H1 (cell line): ENCODE measurements around the gene LRIT2. TPM values are rescaled to one million over a fixed set of nuclear protein-coding genes. Genes with fewer than 3 reads are reported as not detected.
A peak's percentile ranks its signal among the peaks of the same experiment; 100 is the strongest.

Experiments used
- CTCF ChIA-PET: fragments of 300-600 bp; sonication (Branson Sonifier 250); formaldehyde crosslinking; loops from one replicate; lab custom pipeline; 2021; ENCODE audit not compliant: partially characterized antibody; lab: Charles Lee
- POLR2A ChIA-PET: fragments of 300-600 bp; sonication (Branson Sonifier 250); formaldehyde crosslinking; loops from one replicate; lab custom pipeline; 2021; ENCODE audit warnings: inconsistent platforms; ENCODE audit not compliant: partially characterized antibody; lab: Charles Lee
- DNase-seq, 2 experiments: peaks; one replicate each; pipeline versions ENCODE4 v3.0.0 to v3.0.0-alpha.2; 2010 to 2022; ENCODE audit warnings: low spot score in 2 of 2, low read depth in 1 of 2, mixed read lengths in 1 of 2
- FAIRE-seq: peaks from 2 replicates; lab custom pipeline; 2011; peaks lifted over from hg19 to GRCh38; lab: Jason Lieb, UNC
- H2AFZ ChIP-seq: 2 replicates; pipeline ENCODE4 v1.8.1; 2012; ENCODE audit warnings: low read length, inconsistent platforms
- H2AK5ac ChIP-seq: 2 replicates; pipeline ENCODE4 v1.6.1; 2013; ENCODE audit warnings: low read depth, low read length
- H2BK120ac ChIP-seq: replicated peaks from 2 replicates; pipeline ENCODE3; 2013; ENCODE audit warnings: low read depth, low read length, inconsistent platforms
- H2BK12ac ChIP-seq: 2 replicates; pipeline ENCODE4 v1.6.1; 2013; ENCODE audit warnings: low read depth, low read length
- H2BK15ac ChIP-seq: 2 replicates; pipeline ENCODE4 v1.6.1; 2013; ENCODE audit warnings: low read length
- H2BK20ac ChIP-seq: 2 replicates; pipeline ENCODE4 v1.6.1; 2013; ENCODE audit warnings: low read length
- H2BK5ac ChIP-seq: 2 replicates; pipeline ENCODE4 v1.6.1; 2013; ENCODE audit warnings: low read depth, low read length
- H3K14ac ChIP-seq: 2 replicates; pipeline ENCODE4 v1.6.1; 2013; ENCODE audit warnings: inconsistent platforms; ENCODE audit not compliant: insufficient read length
- H3K18ac ChIP-seq: 2 replicates; pipeline ENCODE4 v1.6.1; 2013; ENCODE audit warnings: low read length; ENCODE audit errors: extremely low read depth
- H3K23ac ChIP-seq: 2 replicates; pipeline ENCODE4 v1.6.1; 2013; ENCODE audit warnings: inconsistent platforms; ENCODE audit not compliant: insufficient read length
- H3K23me2 ChIP-seq: 2 replicates; pipeline ENCODE4 v1.6.1; 2013; ENCODE audit warnings: low read depth, low read length
- H3K27ac ChIP-seq: 2 replicates; pipeline ENCODE4 v1.6.1; 2011; ENCODE audit warnings: low read depth, low read length, inconsistent platforms
- H3K27me3 ChIP-seq, 4 experiments: replicated peaks in 1 of 4; 1 replicate in 1 of 4; 2 replicates in 3 of 4; pipeline versions ENCODE4 v1.6.1 to v1.8.1; 2011 to 2013; ENCODE audit warnings: low read length in 3 of 4, mild to moderate bottlenecking in 3 of 4, inconsistent platforms in 2 of 4, mixed read lengths in 2 of 4, moderate library complexity in 1 of 4; ENCODE audit not compliant: control insufficient read depth in 3 of 4, insufficient read depth in 3 of 4; ENCODE audit errors: extremely low read depth in 1 of 4
- H3K36me3 ChIP-seq, 4 experiments: 2 replicates each; pipeline versions ENCODE4 v1.6.1 to v1.8.1; 2011 to 2013; ENCODE audit warnings: mild to moderate bottlenecking in 4 of 4, low read length in 3 of 4, moderate library complexity in 2 of 4, control low read depth in 1 of 4, inconsistent platforms in 1 of 4; ENCODE audit not compliant: insufficient read depth in 4 of 4, control insufficient read depth in 2 of 4
- H3K4ac ChIP-seq: replicated peaks from 2 replicates; pipeline ENCODE3; 2013; ENCODE audit warnings: low read length, low read depth, mixed read lengths, inconsistent platforms; ENCODE audit not compliant: insufficient read length
- H3K4me1 ChIP-seq, 4 experiments: replicated peaks in 1 of 4; 1 replicate in 1 of 4; 2 replicates in 3 of 4; pipeline versions ENCODE4 v1.6.1 to v1.8.1; 2011 to 2013; ENCODE audit warnings: low read length in 3 of 4, inconsistent platforms in 2 of 4, mixed read lengths in 1 of 4; ENCODE audit not compliant: insufficient read depth in 4 of 4, control insufficient read depth in 3 of 4
- H3K4me2 ChIP-seq, 2 experiments: 2 replicates each; pipeline versions ENCODE4 v1.6.1 to v1.8.1; 2011 to 2013; ENCODE audit warnings: low read depth in 2 of 2, low read length in 2 of 2, control low read depth in 1 of 2, inconsistent platforms in 1 of 2, mild to moderate bottlenecking in 1 of 2; ENCODE audit not compliant: insufficient read depth in 1 of 2
- H3K4me3 ChIP-seq, 4 experiments: fragments of 200-600, 300-600 bp in 1 of 4; sonication (generic), shearing (Covaris generic), sonication (Bioruptor Twin) in 1 of 4; 2 replicates each; pipeline versions ENCODE4 v1.5.1 to v1.8.1; 2011 to 2016; ENCODE audit warnings: low read length in 4 of 4, low read depth in 3 of 4, control low read depth in 2 of 4, inconsistent platforms in 2 of 4, mild to moderate bottlenecking in 2 of 4, mixed read lengths in 1 of 4, moderate library complexity in 1 of 4; ENCODE audit not compliant: insufficient read depth in 2 of 4; ENCODE audit errors: extremely low read depth in 1 of 4
- H3K56ac ChIP-seq: replicated peaks from 2 replicates; pipeline ENCODE3; 2013; ENCODE audit warnings: low read depth, mild to moderate bottlenecking, mixed read lengths, low read length, inconsistent platforms; ENCODE audit not compliant: insufficient read length
- H3K79me1 ChIP-seq: 2 replicates; pipeline ENCODE4 v1.6.1; 2013; ENCODE audit warnings: low read depth, low read length, control low read depth
- H3K79me2 ChIP-seq, 2 experiments: 2 replicates each; pipeline versions ENCODE4 v1.6.1 to v1.8.1; 2012 to 2013; ENCODE audit warnings: low read length in 2 of 2, mild to moderate bottlenecking in 2 of 2, inconsistent platforms in 1 of 2; ENCODE audit not compliant: insufficient read depth in 2 of 2, control insufficient read depth in 1 of 2
- H3K9ac ChIP-seq, 4 experiments: replicated peaks in 1 of 4; 1 replicate in 1 of 4; 2 replicates in 3 of 4; pipeline versions ENCODE4 v1.6.1 to v1.8.1; 2011 to 2013; ENCODE audit warnings: low read depth in 3 of 4, low read length in 3 of 4, control low read depth in 2 of 4, mild to moderate bottlenecking in 2 of 4, moderate library complexity in 2 of 4, inconsistent platforms in 1 of 4; ENCODE audit errors: extremely low read depth in 1 of 4
- H3K9me3 ChIP-seq, 2 experiments: 2 replicates each; pipeline versions ENCODE4 v1.6.1 to v1.8.1; 2012 to 2013; ENCODE audit warnings: mild to moderate bottlenecking in 2 of 2, moderate library complexity in 2 of 2, control low read depth in 1 of 2, inconsistent platforms in 1 of 2, low read depth in 1 of 2, low read length in 1 of 2, mixed read lengths in 1 of 2; ENCODE audit not compliant: insufficient read depth in 2 of 2
- H4K20me1 ChIP-seq, 2 experiments: replicated peaks in 1 of 2; 2 replicates each; pipeline versions ENCODE3 to v1.8.1; 2011 to 2013; ENCODE audit warnings: inconsistent platforms in 2 of 2, low read length in 2 of 2, mild to moderate bottlenecking in 1 of 2; ENCODE audit not compliant: insufficient read depth in 2 of 2, control insufficient read depth in 1 of 2
- H4K5ac ChIP-seq: 2 replicates; pipeline ENCODE4 v1.6.1; 2013; ENCODE audit warnings: low read length, low read depth, mixed read lengths, inconsistent platforms; ENCODE audit not compliant: insufficient read length
- H4K8ac ChIP-seq: 2 replicates; pipeline ENCODE4 v1.8.0; 2013; ENCODE audit warnings: mild to moderate bottlenecking, moderate library complexity, low read length, inconsistent platforms; ENCODE audit not compliant: insufficient read depth; ENCODE audit errors: extremely low read depth
- H4K91ac ChIP-seq: replicated peaks from 2 replicates; pipeline ENCODE3; 2013; ENCODE audit warnings: low read length, mixed read lengths, inconsistent platforms; ENCODE audit not compliant: insufficient read length
- CTCF ChIP-seq, 3 experiments: IDR thresholded peaks; 1 replicate in 2 of 3; 2 replicates in 1 of 3; pipeline versions ENCODE4 v1.5.1 to v1.6.1; 2011; ENCODE audit warnings: low read length in 3 of 3, mild to moderate bottlenecking in 3 of 3, inconsistent platforms in 2 of 3, low read depth in 1 of 3, moderate library complexity in 1 of 3; ENCODE audit not compliant: insufficient read depth in 1 of 3; ENCODE audit errors: control extremely low read depth in 1 of 3
- GTF2F1 ChIP-seq: IDR thresholded peaks from 2 replicates; pipeline ENCODE4 v1.6.1; 2012; ENCODE audit warnings: low read depth, low read length, improper control_type of control experiment, borderline replicate concordance
- RNF2 ChIP-seq: fragments of 200-900, 300-1000 bp; sonication (generic); IDR thresholded peaks from 2 replicates; pipeline ENCODE4 v1.7.1; 2016; ENCODE audit warnings: borderline replicate concordance, low read depth, mild to moderate bottlenecking, antibody characterized with exemption, low read length; ENCODE audit not compliant: poor library complexity, severe bottlenecking; ENCODE audit errors: missing control alignments
- RXRA ChIP-seq: IDR thresholded peaks from 2 replicates; pipeline ENCODE4 v1.6.1; 2011; ENCODE audit warnings: low read depth, mild to moderate bottlenecking, low read length, moderate library complexity; ENCODE audit not compliant: insufficient read depth
- TAF1 ChIP-seq: IDR thresholded peaks from 2 replicates; pipeline ENCODE4 v1.6.1; 2011; ENCODE audit warnings: mild to moderate bottlenecking, low read depth, low read length
- TEAD4 ChIP-seq: IDR thresholded peaks from 2 replicates; pipeline ENCODE4 v1.6.1; 2012; ENCODE audit warnings: low read depth, low read length, inconsistent platforms, mixed read lengths
- USF2 ChIP-seq: IDR thresholded peaks from 2 replicates; pipeline ENCODE4 v1.6.1; 2011; ENCODE audit warnings: low read length, improper control_type of control experiment
- WGBS, 2 experiments: shearing (Covaris generic) in 1 of 2; methylation state at CpG; one replicate each; pipeline versions ENCODE4 v1.1.6 to v1.1.7; 2013 to 2015; ENCODE audit warnings: low lambda C conversion rate in 2 of 2, mixed read lengths in 2 of 2, inconsistent platforms in 1 of 2, low coverage in 1 of 2, missing lambda C conversion rate in 1 of 2; ENCODE audit not compliant: insufficient replicate concordance in 2 of 2, insufficient coverage in 1 of 2, insufficient read length in 1 of 2; ENCODE audit errors: extremely low coverage in 1 of 2, missing lambda C conversion rate in 1 of 2; 5-methylcytosine and 5-hydroxymethylcytosine counted together
- polyA plus RNA-seq, 7 experiments: library from polyadenylated mRNA; depleted of rRNA in 3 of 7; stranded (reverse) in 5 of 7; unstranded in 2 of 7; fragments of >200 nt in 5 of 7; fragments of 200-250 nt in 2 of 7; gene quantifications; 1 replicate in 5 of 7; 2 replicates in 1 of 7; 4 replicates in 1 of 7; pipeline versions ENCODE4 v1.2.1 to v1.2.3, GENCODE V29; 2011 to 2013; ENCODE audit warnings: missing spikeins in 2 of 7, mixed read lengths in 2 of 7
- total RNA-seq: library from RNA; stranded (reverse); fragmentation: NEBNext Ultra II Directional; extraction: Animal tissue kit (Norgen Biotek cat#: 25700); gene quantifications from 2 replicates; pipeline ENCODE4 v1.2.1, GENCODE V29; 2021

LRIT2 gene
- total and polyA plus RNA-seq, 2 of the 8 experiments (the other 6 are each of a cell fraction or from before 2014, with no cell fraction given) = not detected

GRCh38 chr10:84241185-84241790, 15.9 kb upstream of the LRIT2 start, which contains the start of gene LRIT1:
TSS of gene LRIT1 (minus strand) at chr10:84241546. CDS start at chr10:84241439, 107 bp downstream.
- ChIA-PET POLR2A (no interaction called here), CTCF (interaction anchor here (1.0 to 11.2 kb wide), 4 partner anchors 14 to 299 kb away, joined by 4 to 102 read pairs (median 7); no protein-coding TSS in a partner anchor)
- H3K9me3 ChIP-seq = no peaks in the 10 kb centered on the region
- no peaks in the 10 kb centered on the region for H3K79me1 ChIP-seq
- 92% methylated on average over 13 of the region's 13 CpGs; no CpG with 5 or more reads in 1 of the 2 experiments for WGBS, 2 experiments
- no peak within 1 kb of the TSS for H3K18ac ChIP-seq
- H3K14ac ChIP-seq = no peak within 1 kb of the TSS
- peaks cover 0 to 10% (median 7%) of the 10 kb centered on the region in 4 experiments; a peak in 5 of 7 replicates for H3K27me3 ChIP-seq
- H3K4me1 ChIP-seq = peaks cover 0 to 2% (median 0%) of the 10 kb centered on the region in 4 experiments; a peak in 3 of 7 replicates
- no peak within 1 kb of the TSS for H2BK120ac ChIP-seq
- no peak within 1 kb of the TSS for H2BK5ac ChIP-seq
- H3K23ac ChIP-seq = no peak within 1 kb of the TSS
- DNase-seq = no peak
- H3K27ac ChIP-seq = no peak within 1 kb of the TSS
- no peak within 1 kb of the TSS for H2BK12ac ChIP-seq
- no peak within 1 kb of the TSS for H2AK5ac ChIP-seq
- no peak within 1 kb of the TSS for H3K56ac ChIP-seq
- H3K36me3 ChIP-seq = no peaks in the 10 kb centered on the region
- FAIRE-seq = no peak
- H3K79me2 ChIP-seq = no peaks in the 10 kb centered on the region
- H4K20me1 ChIP-seq = no peaks in the 10 kb centered on the region
- H3K4me2 ChIP-seq = no peak within 1 kb of the TSS
- H4K8ac ChIP-seq = peak within 1 kb of the TSS; percentile 64
- no peak within 1 kb of the TSS for H3K4me3 ChIP-seq
- no peaks in the 10 kb centered on the region; the same call in 1 of the 2 replicates for H3K23me2 ChIP-seq
- H2BK20ac ChIP-seq = no peak within 1 kb of the TSS
- no peak within 1 kb of the TSS for H3K4ac ChIP-seq
- H4K5ac ChIP-seq = no peak within 1 kb of the TSS
- H2AFZ ChIP-seq = no peak within 1 kb of the TSS
- no peak within 1 kb of the TSS for H3K9ac ChIP-seq
- no peak within 1 kb of the TSS for H2BK15ac ChIP-seq
- no peak within 1 kb of the TSS for H4K91ac ChIP-seq
- TF ChIP-seq TAF1 (no peak), RNF2 (no peak), CTCF (IDR thresholded peaks at IDR 0.05; ENCODE audit: control extremely low read depth in 1 of 3, insufficient read depth in 1 of 3, low read depth in 1 of 3, low read length in 3 of 3) (no peak), GTF2F1 (no peak), TEAD4 (no peak), RXRA (no peak), USF2 (no peak)
